ENCODE results near the gene TMEM169. TPM values are rescaled to one million over a fixed set of nuclear protein-coding genes. Genes with fewer than 3 reads are reported as not detected.
A peak's percentile ranks its signal among the peaks of the same experiment; 100 is the strongest.

Gene TMEM169
- total and polyA plus RNA-seq, 2 of the 13 experiments (the other 11 are each of a cell fraction or from before 2014, with no cell fraction given), result 1.5 to 4.5 TPM

DNA sequence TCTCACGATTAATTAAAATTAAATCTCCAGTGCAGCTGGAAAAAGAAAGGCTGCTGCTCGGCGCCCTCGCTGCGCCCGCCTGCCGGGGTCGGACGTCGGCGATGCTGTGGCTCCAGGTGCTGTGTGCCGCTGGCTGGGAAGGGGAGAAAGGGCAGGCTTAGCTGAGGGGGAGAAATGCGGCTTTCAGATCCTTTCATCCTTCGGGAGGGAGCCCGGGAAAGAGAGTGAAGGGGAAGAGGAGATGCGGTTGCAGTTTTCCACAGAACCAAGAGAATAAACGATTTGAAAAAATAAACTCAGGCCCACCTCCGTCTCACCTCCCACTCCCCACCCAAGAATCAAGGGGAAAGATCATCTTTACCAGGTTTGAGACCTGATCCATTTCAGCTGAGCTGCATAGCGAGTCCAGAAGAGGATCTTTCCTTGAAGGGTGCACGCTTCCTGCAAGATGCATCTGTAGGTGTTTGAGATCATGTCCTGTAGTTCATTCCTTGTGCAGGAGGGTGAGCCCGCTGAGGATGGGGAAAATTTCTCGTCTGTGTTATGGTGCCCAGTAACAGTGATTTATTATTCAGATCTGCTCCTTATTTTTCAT, 495 bp downstream of the TMEM169 start:
- ATAC-seq (peak; percentile 51), FAIRE-seq (no peak), DNase-seq (ENCODE audit: low spot score) (no peak)
- H3K9me3 ChIP-seq (ENCODE audit: low read length), result no peaks in the 10 kb centered on the region
- H3K27ac ChIP-seq (ENCODE audit: extremely low read length, insufficient read depth, low read length), result peak overlapping the region; percentile 88
- peak overlapping the region; percentile 92 for H3K9ac ChIP-seq (ENCODE audit: insufficient read depth, low read depth, low read length)
- H3K36me3 ChIP-seq (replicated peaks in 1 of 2; ENCODE audit: control insufficient read depth in 1 of 2, insufficient read depth in 2 of 2, low read length in 2 of 2), result no peaks in the 10 kb centered on the region
- H3K79me2 ChIP-seq (ENCODE audit: insufficient read depth, low read length), result peaks cover 45% of the 10 kb centered on the region
- H3K27me3 ChIP-seq (ENCODE audit: control insufficient read depth in 1 of 2, insufficient read depth in 2 of 2, low read length in 2 of 2), result no peaks in the 10 kb centered on the region; a peak in 2 of 5 replicates
- H2AFZ ChIP-seq (ENCODE audit: low read length), result no peak overlapping the region
- 3% methylated on average over 22 of the region's 22 CpGs for WGBS (ENCODE audit: low lambda C conversion rate)
- peaks cover 82% of the 10 kb centered on the region for H3K4me1 ChIP-seq (ENCODE audit: insufficient read depth, low read length)
- no peaks in the 10 kb centered on the region for H4K20me1 ChIP-seq (ENCODE audit: insufficient read depth, low read length)
- in situ Hi-C loops (cut with HindIII; ENCODE audit: extremely low pct_ligation_motif_present, low pct_unique_long_range_greater_than_20kb) (no loop called here), intact Hi-C loops (cut with micrococcal nuclease; ENCODE audit: unreplicated experiment) (no loop called here)
- POLR2A ChIA-PET, result interaction anchor here (0.9 to 5.3 kb wide), 12 partner anchors 10 to 41 kb away, joined by 3 to 131 read pairs (median 6); partner anchors contain the start of gene XRCC5
- H3K4me3 ChIP-seq (replicated peaks in 1 of 3; ENCODE audit: insufficient read depth in 1 of 3, low read depth in 2 of 3, low read length in 3 of 3), result peak overlapping the region; percentile 85 to 100 (median 99)
- peak overlapping the region; percentile 97 for H3K4me2 ChIP-seq (ENCODE audit: low read depth, low read length)
- CTCF ChIA-PET (ENCODE audit: low intra/inter-chr PET ratio, low total read pairs), result interaction anchor here (1.1 kb wide), 1 partner anchor 33 kb away, joined by 3 read pairs; no protein-coding TSS in a partner anchor
- BruUV-seq (replicated peaks), result TSS peak; percentile 75
- no peak for TF ChIP-seq GTF3A (CRISPR knock-in tag; conservative IDR thresholded peaks at IDR 0.05)
- TF ChIP-seq ZBTB4 (CRISPR knock-in tag; IDR thresholded peaks at IDR 0.05; ENCODE audit: borderline replicate concordance), result no peak
- peak; percentile 12; the same call in 1 of the 2 replicates for TF ChIP-seq KDM5A (IDR thresholded peaks at IDR 0.05; ENCODE audit: borderline replicate concordance, low read length)
- 0 out of 2 replicates have a peak, but pooled peaks have one; percentile 28 for TF ChIP-seq ISL2 (CRISPR knock-in tag; IDR thresholded peaks at IDR 0.05)
- no peak for TF ChIP-seq ZNF530 (CRISPR knock-in tag; IDR thresholded peaks at IDR 0.05; ENCODE audit: low read depth)
- TF ChIP-seq PRDM15 (CRISPR knock-in tag; IDR thresholded peaks at IDR 0.05), result no peak
- 0 out of 2 replicates have a peak, but pooled peaks have one; percentile 36 for TF ChIP-seq ZNF335 (CRISPR knock-in tag; IDR thresholded peaks at IDR 0.05)
- TF ChIP-seq ZNF546 (CRISPR knock-in tag; conservative IDR thresholded peaks at IDR 0.05), result no peak
- no peak for TF ChIP-seq ZNF431 (CRISPR knock-in tag; IDR thresholded peaks at IDR 0.05; ENCODE audit: borderline replicate concordance, low read depth)
- TF ChIP-seq IKZF1 (IDR thresholded peaks at IDR 0.05), result no peak
- no peak for TF ChIP-seq FOXK1 (CRISPR knock-in tag; IDR thresholded peaks at IDR 0.05; ENCODE audit: borderline replicate concordance, low read depth)
- TF ChIP-seq USF2 (IDR thresholded peaks at IDR 0.05; ENCODE audit: low read depth, low read length), result no peak
- TF ChIP-seq USF2 (CRISPR knock-in tag; IDR thresholded peaks at IDR 0.05; ENCODE audit: borderline replicate concordance), result no peak
- no peak for TF ChIP-seq AKAP8 (CRISPR knock-in tag; IDR thresholded peaks at IDR 0.05)
- no peak for TF ChIP-seq ZNF383 (CRISPR knock-in tag; IDR thresholded peaks at IDR 0.05; ENCODE audit: borderline replicate concordance)
- TF ChIP-seq ZNF24 (IDR thresholded peaks at IDR 0.05), result no peak
